HG03135 (cell line): ENCODE measurements around the gene MTOR.
"Not testable (repeated sequence)": the region's sequence is repeated elsewhere in the genome, so short reads cannot be mapped to it uniquely, and the experiment has no call there.

Experiments used
- ATAC-seq: cut with Tn5 transposase; IDR thresholded peaks from one replicate; pipeline ENCODE4 v1.9.1; 2021; ENCODE audit warnings: mild to moderate bottlenecking, moderate library complexity; ENCODE audit not compliant: unreplicated experiment

The MTOR gene

GRCh38 chr1:11187000-11187399, 75.4 kb downstream of the MTOR start:
- ATAC-seq, result no peak

- no peak for ATAC-seq
These were observed 77.4 kb downstream of the MTOR start for GRCh38 chr1:11184973-11185372.

GRCh38 chr1:11182884-11183283, 79.5 kb downstream of the MTOR start:
- no peak for ATAC-seq

- ATAC-seq, result no peak
These were observed 82.0 kb downstream of the MTOR start for GRCh38 chr1:11180342-11180744.

- not testable (repeated sequence) for ATAC-seq
These were observed 82.6 kb downstream of the MTOR start for GRCh38 chr1:11179749-11180148.

- ATAC-seq, result no peak
These were observed 83.2 kb downstream of the MTOR start for GRCh38 chr1:11179125-11179524.

- ATAC-seq, result no peak
These were observed 84.0 kb downstream of the MTOR start for GRCh38 chr1:11178021-11179015.

- no peak for ATAC-seq
These were observed 86.2 kb downstream of the MTOR start for GRCh38 chr1:11176081-11176706.

- ATAC-seq, result no peak
These were observed 86.9 kb downstream of the MTOR start for GRCh38 chr1:11175461-11175860.

DNA sequence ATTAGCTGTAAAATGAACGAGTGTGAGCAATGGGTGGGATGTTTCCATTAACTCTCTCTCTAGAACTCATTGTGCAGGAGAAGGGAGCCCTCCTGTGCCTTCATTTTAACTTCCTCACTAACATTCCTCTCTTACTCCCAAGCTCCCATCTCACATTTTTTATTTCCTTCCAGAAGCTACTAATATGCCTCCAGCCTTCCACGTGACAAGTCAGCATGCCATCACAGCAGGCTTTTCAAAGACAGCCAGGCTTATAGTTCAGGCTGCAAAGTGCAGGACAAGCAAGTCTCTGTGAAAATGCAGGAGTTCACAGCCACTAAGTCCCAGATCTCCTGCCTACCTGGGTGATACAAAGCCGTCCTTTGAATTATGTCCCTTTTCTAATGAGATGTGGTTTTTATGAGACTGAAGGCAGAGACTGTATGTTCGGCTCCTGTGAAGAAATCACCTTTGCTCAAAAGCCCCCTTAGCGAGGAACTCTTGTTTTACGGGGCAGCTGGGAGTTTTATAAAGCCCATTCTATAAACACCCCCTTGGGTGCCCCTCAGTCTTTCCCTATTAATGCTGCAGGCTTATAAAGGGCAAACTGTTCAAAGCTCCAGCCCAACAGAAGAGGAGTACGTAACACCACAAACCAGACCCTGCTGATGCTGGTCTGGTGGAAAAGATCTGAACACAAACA, 87.9 kb downstream of the MTOR start:
- no peak for ATAC-seq

DNA sequence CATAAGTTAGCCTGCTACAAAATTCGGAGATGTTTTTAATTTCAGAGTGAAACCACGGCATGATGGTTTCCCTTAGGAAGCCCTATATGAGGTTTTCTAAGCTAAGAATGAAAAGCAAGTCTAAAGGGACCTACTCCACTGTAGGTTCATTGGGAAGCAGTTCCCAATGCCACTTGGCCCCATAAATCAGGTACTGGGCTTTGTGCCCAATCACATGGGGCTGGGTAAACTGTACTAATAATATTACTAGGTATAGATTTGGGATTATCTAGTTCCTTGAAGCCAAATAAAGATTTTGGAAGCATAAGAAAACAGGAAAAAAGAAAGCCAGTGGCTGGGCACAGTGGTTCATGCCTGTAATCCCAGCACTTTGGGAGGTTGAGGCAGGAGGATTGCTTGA, 92.2 kb downstream of the MTOR start:
- ATAC-seq, result no peak

GRCh38 chr1:11169202-11169601, 93.1 kb downstream of the MTOR start:
- ATAC-seq, result no peak

DNA sequence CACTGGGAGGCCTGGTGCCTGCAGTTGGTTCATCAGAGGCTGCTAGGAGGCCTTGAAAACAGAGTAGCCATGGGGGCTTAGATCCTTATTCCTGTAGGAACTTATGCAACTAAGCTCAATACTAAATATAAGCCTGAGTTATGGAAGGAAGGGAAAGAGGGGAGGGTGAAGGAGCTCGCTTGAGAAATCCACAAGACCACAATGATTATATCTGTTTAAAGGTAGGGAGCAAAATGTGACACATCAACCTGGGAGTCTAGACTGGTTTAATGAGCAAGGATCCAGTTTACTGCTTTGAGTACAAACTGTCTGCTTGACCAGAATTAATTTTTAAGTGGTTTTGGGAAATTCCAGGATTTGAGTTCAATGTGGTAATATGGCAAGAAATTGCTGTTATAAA, 93.6 kb downstream of the MTOR start:
- no peak for ATAC-seq

DNA sequence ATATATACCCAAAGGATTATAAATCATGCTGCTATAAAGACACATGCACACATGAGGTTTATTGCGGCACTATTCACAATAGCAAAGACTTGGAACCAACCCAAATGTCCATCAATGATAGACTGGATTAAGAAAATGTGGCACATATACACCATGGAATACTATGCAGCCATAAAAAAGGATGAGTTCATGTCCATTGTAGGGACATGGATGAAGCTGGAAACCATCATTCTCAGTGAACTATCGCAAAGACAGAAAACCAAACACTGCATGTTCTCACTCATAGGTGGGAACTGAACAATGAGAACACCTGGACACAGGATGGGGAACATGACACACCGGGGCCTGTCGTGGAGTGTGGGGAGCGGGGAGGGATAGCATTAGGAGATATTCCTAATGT, 95.6 kb downstream of the MTOR start:
- ATAC-seq, result not testable (repeated sequence)

DNA sequence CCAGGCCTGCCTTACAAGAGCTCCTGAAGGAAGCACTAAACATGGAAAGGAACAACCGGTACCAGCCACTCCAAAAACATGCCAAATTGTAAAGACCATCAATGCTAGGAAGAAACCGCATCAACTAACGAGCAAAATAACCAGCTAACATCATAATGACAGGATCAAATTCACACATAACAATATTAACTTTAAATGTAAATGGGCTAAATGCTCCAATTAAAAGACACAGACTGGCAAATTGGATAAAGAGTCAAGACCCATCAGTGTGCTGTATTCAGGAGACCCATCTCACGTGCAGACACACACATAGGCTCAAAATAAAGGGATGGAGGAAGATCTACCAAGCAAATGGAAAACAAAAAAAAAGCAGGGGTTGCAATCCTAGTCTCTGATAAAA, 99.6 kb downstream of the MTOR start:
- not testable (repeated sequence) for ATAC-seq

- ATAC-seq, result no peak
These were observed 103.5 kb downstream of the MTOR start for GRCh38 chr1:11158720-11159321.

- ATAC-seq, result no peak
These were observed 104.1 kb downstream of the MTOR start for GRCh38 chr1:11158291-11158690.

DNA sequence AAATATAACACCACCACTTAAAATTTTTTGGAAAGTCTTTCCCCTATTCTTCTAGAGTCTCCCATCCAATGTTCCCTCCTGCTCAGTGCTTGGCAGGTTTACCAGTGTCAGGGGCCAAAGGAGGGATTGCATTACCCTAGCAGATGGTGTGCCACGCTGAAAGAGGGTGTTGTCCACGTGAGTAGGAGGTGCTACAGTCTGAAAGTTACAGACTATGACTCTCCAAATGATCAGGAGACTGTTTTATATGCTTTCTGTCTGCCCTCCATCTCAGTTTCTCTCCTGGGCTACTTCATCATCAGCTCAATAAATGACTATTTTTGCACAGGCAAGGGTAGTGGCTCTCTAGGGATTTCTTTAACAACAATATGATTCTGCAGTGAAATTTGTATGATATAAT, 104.5 kb downstream of the MTOR start:
- no peak for ATAC-seq

GRCh38 chr1:11157394-11157793, 105.0 kb downstream of the MTOR start:
- ATAC-seq, result no peak

- no peak for ATAC-seq
These were observed 105.4 kb downstream of the MTOR start for GRCh38 chr1:11156963-11157362.

- ATAC-seq, result no peak
These were observed 105.9 kb downstream of the MTOR start for GRCh38 chr1:11156441-11156840.
